GM19043 (cell line): ENCODE measurements around the gene RNF26.
A peak's percentile ranks its signal among the peaks of the same experiment; 100 is the strongest.

Experiments
- ATAC-seq: cut with Tn5 transposase; IDR thresholded peaks from one replicate; pipeline ENCODE4 v1.9.1; 2021; ENCODE audit warnings: low read depth; ENCODE audit not compliant: unreplicated experiment

RNF26 gene

DNA sequence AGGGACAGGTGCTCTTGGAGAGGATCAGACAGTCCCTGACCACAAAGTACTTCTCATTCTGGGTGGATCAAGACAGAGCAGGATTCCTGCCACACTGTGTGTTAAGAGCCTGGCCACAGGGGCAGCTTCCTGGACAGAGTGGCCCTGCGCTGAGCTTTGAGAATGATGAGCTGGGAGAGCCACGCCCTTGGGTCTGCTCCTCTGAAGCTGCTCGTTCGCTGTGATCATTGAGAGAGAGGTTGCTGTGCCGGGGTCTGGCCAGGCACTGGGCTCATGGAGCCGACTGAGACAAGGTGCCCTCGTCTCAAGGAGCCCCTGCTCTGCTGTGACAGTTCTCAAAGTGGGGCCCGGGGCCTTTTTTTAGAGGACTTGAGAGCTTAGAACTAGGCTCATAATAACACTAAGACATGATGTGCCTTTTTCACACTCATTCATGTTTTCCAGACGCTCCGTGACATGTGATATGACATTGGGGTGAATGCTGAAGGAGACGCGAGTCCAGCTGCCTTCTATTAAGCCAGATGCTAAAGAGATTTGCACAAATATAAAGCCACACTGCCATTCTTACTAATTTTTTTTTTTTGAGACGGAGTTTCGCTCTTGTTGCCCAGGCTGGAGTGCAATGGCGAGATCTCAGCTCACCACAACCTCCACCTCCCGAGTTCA, 13.7 kb downstream of the RNF26 start:
- no peak for ATAC-seq

GRCh38 chr11:119350302-119350701, 16.0 kb downstream of the RNF26 start:
- ATAC-seq, result no peak

GRCh38 chr11:119351232-119351631, 16.9 kb downstream of the RNF26 start:
- ATAC-seq, result no peak

DNA sequence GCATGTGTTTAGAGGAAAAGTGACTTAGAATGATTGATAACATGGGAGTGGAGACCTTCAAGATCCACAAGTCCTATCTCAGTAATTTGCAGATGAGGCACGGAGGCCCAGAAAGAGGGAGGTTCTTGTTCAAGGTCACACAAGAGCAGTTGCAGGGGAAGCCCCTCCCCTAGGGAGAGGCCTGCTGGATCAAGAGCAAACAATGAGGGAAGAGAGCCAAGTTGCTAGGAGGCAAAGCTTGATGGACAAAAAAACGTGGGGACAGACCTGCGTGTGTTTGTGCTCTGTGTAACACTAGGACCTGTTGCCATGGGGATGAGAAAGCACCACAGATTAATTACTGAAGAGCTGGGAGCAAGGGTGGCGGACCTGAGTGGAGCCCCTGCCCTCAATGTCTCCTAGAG, 18.5 kb downstream of the RNF26 start:
- ATAC-seq, result no peak

- ATAC-seq, result no peak
Measured at GRCh38 chr11:119355091-119355843, 20.9 kb downstream of the RNF26 start.

DNA sequence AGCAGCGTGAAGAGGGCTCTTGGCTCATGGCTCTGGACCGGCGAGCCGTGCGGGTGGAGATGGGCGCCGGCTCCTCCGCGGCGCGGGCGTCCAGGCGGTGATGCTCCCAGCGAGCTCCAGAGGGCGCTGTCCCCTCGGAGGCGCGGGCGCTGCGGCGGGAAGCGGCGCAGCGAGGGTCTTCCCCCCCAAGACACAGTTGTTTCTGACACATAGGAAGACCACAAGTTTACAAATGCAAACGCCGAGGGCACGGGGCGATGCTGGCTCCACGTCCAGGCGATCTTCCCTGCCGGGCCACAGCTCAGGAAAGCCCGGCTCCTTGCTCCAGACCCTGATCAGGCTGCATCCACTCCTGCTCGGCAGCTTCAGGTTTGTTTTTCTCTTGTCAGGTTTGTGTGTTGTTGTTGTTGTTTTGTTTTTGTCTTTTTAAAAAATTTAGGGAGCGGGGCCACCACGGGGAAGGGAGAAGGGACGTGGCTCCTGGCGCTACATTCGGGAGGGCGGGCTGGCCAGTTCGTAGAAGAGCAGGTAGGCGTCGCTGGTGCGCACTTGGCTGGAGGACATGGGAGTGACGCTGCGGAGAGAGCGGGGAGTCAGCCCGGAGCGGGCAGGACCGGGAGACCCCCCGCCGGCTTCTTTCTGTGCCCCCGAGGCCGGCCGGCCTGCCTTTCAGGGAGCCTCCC, 22.2 kb downstream of the RNF26 start:
- ATAC-seq, result peak; percentile 79

GRCh38 chr11:119357074-119357473, 22.7 kb downstream of the RNF26 start:
- no peak for ATAC-seq

- ATAC-seq, result no peak
Measured at GRCh38 chr11:119359365-119360214, 25.3 kb downstream of the RNF26 start.

DNA sequence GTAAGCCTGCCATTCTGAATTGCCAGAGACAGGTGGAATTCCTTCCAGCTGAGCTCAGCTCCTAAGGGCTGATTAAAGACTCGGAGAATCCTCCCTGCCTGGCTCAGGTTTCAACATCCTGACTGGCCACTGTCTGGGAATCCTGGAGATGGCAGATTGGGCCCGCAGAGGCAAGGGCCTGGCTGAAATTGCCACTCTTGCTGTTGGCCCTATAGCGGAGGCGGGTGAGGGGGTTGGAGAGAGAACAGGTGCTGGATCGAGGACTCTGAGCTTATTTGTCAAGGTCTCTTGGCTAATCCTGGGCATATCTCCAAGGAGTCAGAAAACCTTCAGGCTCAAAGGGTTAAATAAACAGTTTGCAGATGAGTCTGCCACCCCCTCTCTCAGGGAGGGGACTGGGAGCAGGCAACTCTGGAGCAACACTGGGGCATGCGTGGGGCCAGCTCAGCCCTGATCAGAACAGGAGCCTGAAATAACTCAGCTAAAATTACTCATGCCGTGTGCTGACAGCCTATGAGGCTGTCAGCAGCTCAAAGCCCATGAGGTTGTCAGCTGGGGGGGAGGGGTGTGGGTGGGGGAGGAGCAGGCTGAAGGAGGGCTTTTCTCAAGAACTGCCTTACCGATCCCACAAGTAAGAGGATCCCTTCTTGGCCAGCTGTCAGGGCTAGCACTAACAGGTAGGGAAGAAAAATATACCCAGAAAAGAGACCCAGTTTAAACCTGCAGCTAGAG, 26.9 kb downstream of the RNF26 start:
- no peak for ATAC-seq

DNA sequence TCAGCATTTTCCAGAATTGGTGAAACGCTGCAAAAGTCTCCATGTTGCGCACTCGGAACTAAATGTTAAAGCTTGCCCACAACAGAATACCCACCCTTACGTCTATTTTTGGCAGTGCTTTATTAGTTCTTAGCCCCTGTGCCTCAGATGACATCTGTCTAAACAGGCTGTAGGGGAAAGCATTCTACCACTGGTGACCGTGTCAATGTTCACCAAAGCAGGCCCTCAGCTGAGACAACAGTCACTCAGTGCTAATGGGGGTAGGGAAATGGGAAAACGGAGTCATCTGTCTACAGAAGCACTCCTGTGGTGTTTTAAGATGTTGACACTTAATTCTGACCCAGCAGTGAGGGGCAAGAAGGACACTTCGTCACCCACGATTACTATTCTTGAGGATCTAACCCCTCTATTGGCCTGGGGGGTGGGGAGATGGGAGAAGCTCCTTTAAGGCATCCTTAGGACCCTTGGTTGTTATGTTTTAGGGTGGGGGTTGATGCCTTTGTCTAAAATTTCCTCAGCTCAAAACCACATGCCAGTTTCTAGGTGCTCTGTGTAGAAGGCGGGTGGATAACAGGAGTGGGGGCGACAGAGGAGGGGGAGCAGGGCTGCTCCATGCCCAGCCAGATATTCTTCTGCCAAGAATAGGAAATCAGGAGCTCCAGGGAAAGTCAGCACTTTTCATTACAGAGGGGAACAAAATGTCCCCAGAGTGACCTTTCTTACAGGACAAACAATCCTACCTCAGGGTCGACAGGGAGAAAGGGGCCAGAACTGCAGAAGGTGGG, 27.8 kb downstream of the RNF26 start:
- ATAC-seq, result no peak

GRCh38 chr11:119362741-119363080, 28.4 kb downstream of the RNF26 start:
- ATAC-seq, result no peak

- ATAC-seq, result no peak
Measured at GRCh38 chr11:119363081-119363850, 28.9 kb downstream of the RNF26 start.

- no peak for ATAC-seq
Measured at GRCh38 chr11:119363851-119364590, 29.7 kb downstream of the RNF26 start.

DNA sequence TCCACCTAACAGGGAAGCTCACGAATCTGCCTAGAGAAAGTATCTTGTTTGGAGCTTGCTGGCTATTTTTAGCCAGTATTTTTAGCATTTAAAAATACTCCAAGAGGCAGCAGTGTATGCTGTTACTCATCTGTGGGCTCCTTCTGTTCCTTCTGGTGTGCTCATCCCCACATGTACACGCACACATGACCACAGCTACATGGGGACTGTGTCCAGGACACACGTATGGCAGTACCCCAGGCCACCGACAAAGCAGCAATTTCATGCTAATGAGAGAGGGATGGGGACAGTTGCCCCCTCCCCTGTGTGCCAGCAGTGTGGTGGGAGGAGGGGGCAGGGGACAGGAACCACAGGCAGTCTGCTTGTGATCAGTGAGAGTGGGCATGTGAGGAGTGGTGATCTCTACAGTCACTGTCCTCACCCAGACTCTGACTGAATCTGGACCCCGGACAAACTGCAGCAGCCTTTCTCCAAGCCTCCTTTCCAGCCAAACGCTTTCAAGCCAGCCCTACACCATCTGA, 30.8 kb downstream of the RNF26 start:
- ATAC-seq, result no peak

DNA sequence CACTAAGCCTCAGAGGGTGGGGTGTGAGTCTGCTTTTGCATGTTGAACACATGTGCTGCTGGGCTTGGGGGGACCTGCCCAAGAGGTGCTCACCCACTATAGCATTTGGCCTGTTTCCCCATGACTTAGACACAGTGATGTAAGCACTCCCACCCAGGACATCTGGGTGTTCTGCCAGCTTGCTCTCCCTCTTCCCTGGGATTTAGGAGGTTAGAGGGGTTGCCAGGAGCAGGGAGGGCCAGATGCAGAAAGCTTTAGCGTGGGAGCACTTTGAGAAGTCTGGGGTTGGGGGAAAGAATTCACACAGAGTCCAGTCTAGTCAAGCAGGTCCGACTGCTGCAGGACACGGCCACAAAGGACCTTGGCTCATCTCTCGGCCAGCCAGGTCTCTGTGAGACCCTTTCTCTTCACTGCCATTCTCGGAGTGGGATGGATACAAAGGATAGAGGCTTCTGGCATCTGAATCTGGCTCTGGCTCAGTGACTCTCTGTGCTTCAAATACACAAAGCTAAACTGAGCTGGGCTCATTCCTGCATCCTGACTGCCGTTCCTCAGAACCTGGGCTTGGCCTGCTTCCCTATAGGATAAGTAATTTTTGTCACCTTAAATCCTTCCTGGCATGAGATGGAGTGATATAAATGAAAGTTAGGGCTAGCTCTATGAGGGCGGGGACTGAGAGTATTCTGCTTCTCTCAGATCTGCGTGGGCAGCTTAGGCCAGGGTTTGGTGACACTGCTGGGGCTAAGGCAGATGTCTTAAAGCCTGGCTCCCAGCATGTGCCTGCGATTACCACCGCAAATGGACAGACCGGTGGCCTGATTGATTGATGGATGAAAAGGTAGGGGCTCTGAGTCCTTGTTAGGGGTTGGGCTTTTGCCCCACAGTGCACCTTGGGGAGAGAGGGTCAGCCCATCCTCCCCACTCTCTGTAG, 32.6 kb downstream of the RNF26 start:
- no peak for ATAC-seq

GRCh38 chr11:119367661-119368120, 33.4 kb downstream of the RNF26 start:
- ATAC-seq, result no peak
